Keratinocyte (primary cell): ENCODE data around the gene SHANK1. TPM values are rescaled to one million over a fixed set of nuclear protein-coding genes. Genes with fewer than 3 reads are reported as not detected.

Experiments used
- DNase-seq: peaks from one replicate; pipeline ENCODE4 v3.0.0-alpha.2; 2011; ENCODE audit warnings: low read depth, missing footprints, low spot score
- FAIRE-seq: peaks from 2 replicates; lab custom pipeline; 2011; peaks lifted over from hg19 to GRCh38; lab: Jason Lieb, UNC
- H2AFZ ChIP-seq: 2 replicates; pipeline ENCODE4 v1.6.0; 2012; ENCODE audit warnings: low read length, control low read depth, inconsistent platforms; ENCODE audit not compliant: control insufficient read depth
- H3K27ac ChIP-seq: 2 replicates; pipeline ENCODE4 v1.5.1; 2011; ENCODE audit warnings: low read length; ENCODE audit not compliant: control insufficient read depth, insufficient read depth
- H3K27me3 ChIP-seq: 3 replicates; pipeline ENCODE4 v1.6.0; 2011; ENCODE audit warnings: low read length; ENCODE audit not compliant: control insufficient read depth, insufficient read depth; ENCODE audit errors: extremely low read depth
- H3K36me3 ChIP-seq, 2 experiments: 2 replicates in 1 of 2; 3 replicates in 1 of 2; pipeline ENCODE4 v1.5.1; 2011; ENCODE audit warnings: low read length in 2 of 2, mild to moderate bottlenecking in 1 of 2; ENCODE audit not compliant: control insufficient read depth in 2 of 2, insufficient read depth in 2 of 2; ENCODE audit errors: extremely low read depth in 1 of 2
- H3K4me1 ChIP-seq: 3 replicates; pipeline ENCODE4 v1.5.1; 2011; ENCODE audit warnings: low read length; ENCODE audit not compliant: control insufficient read depth, insufficient read depth; ENCODE audit errors: extremely low read depth
- H3K4me2 ChIP-seq: 3 replicates; pipeline ENCODE4 v1.6.0; 2011; ENCODE audit warnings: low read depth, low read length; ENCODE audit not compliant: control insufficient read depth, insufficient read depth; ENCODE audit errors: extremely low read depth
- H3K4me3 ChIP-seq, 3 experiments: fragments of 200-600 bp in 1 of 3; sonication (generic) in 1 of 3; 2 replicates in 2 of 3; 3 replicates in 1 of 3; pipeline ENCODE4 v1.5.1; 2011 to 2016; ENCODE audit warnings: low read length in 3 of 3, mild to moderate bottlenecking in 3 of 3, control low read depth in 2 of 3, inconsistent platforms in 1 of 3, low read depth in 1 of 3, mixed read lengths in 1 of 3, mixed run types in 1 of 3, moderate library complexity in 1 of 3; ENCODE audit not compliant: control insufficient read depth in 2 of 3, insufficient read depth in 2 of 3; ENCODE audit errors: extremely low read depth in 1 of 3
- H3K79me2 ChIP-seq: 2 replicates; pipeline ENCODE4 v1.6.0; 2012; ENCODE audit warnings: low read length; ENCODE audit not compliant: control insufficient read depth, insufficient read depth
- H3K9ac ChIP-seq: 3 replicates; pipeline ENCODE4 v1.6.0; 2011; ENCODE audit warnings: low read length; ENCODE audit not compliant: control insufficient read depth, insufficient read depth; ENCODE audit errors: extremely low read depth
- H3K9me1 ChIP-seq: 3 replicates; pipeline ENCODE4 v1.6.0; 2011; ENCODE audit warnings: low read length; ENCODE audit not compliant: control insufficient read depth, insufficient read depth; ENCODE audit errors: extremely low read depth
- H3K9me3 ChIP-seq: 2 replicates; pipeline ENCODE4 v1.5.1; 2012; ENCODE audit warnings: low read depth, low read length; ENCODE audit not compliant: control insufficient read depth
- H4K20me1 ChIP-seq: 3 replicates; pipeline ENCODE4 v1.6.0; 2011; ENCODE audit warnings: low read length; ENCODE audit not compliant: control insufficient read depth, insufficient read depth; ENCODE audit errors: extremely low read depth
- EZH2 ChIP-seq: IDR thresholded peaks from one replicate; pipeline ENCODE4 v1.6.1; 2012; ENCODE audit warnings: inconsistent platforms, mild to moderate bottlenecking, low read length, moderate library complexity
- dilution Hi-C: fragments of 300-500 bp; cut with MboI; formaldehyde crosslinking; loops from one replicate; pipeline ENCODE4 v1.7.0; 2020; ENCODE audit warnings: low sequenced_read_pairs; ENCODE audit not compliant: extremely low pct_ligation_motif_present
- polyA plus RNA-seq, 5 experiments: library from polyadenylated mRNA; depleted of rRNA in 3 of 5; stranded (reverse) in 3 of 5; stranded (forward) in 1 of 5; unstranded in 1 of 5; fragments of >200 nt; gene quantifications; 1 replicate in 1 of 5; 2 replicates in 3 of 5; 3 replicates in 1 of 5; pipeline versions ENCODE4 v1.2.1 to v1.2.3, GENCODE V29; 2011 to 2012; ENCODE audit warnings: missing spikeins in 2 of 5, low read depth in 1 of 5, low replicate concordance in 1 of 5
- TF ChIP-seq, protein P1 (sequence below), 3 experiments: IDR thresholded peaks in 1 of 3; conservative IDR thresholded peaks in 1 of 3; optimal IDR thresholded peaks in 1 of 3; 2 replicates in 2 of 3; 3 replicates in 1 of 3; pipeline versions ENCODE3 to v1.5.1; 2011; ENCODE audit warnings: low read length in 3 of 3, mild to moderate bottlenecking in 3 of 3, moderate library complexity in 2 of 3, control low read depth in 1 of 3, inconsistent platforms in 1 of 3; ENCODE audit not compliant: insufficient read depth in 2 of 3; ENCODE audit errors: extremely low read depth in 1 of 3

SHANK1 gene
- polyA plus RNA-seq, 1 donor (not counting 4 experiments of a cell fraction or from before 2014, with no cell fraction given), result 0.51 TPM

GRCh38 chr19:50720181-50720920 is 749 bp upstream of the SHANK1 start:
- H3K9ac ChIP-seq, result no peak overlapping the region
- H3K9me3 ChIP-seq, result no peaks in the 10 kb centered on the region
- FAIRE-seq (no peak), DNase-seq (no peak)
- H3K9me1 ChIP-seq, result no peaks in the 10 kb centered on the region
- H3K27ac ChIP-seq, result no peak overlapping the region
- TF ChIP-seq, protein P1, sequence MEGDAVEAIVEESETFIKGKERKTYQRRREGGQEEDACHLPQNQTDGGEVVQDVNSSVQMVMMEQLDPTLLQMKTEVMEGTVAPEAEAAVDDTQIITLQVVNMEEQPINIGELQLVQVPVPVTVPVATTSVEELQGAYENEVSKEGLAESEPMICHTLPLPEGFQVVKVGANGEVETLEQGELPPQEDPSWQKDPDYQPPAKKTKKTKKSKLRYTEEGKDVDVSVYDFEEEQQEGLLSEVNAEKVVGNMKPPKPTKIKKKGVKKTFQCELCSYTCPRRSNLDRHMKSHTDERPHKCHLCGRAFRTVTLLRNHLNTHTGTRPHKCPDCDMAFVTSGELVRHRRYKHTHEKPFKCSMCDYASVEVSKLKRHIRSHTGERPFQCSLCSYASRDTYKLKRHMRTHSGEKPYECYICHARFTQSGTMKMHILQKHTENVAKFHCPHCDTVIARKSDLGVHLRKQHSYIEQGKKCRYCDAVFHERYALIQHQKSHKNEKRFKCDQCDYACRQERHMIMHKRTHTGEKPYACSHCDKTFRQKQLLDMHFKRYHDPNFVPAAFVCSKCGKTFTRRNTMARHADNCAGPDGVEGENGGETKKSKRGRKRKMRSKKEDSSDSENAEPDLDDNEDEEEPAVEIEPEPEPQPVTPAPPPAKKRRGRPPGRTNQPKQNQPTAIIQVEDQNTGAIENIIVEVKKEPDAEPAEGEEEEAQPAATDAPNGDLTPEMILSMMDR (optimal IDR thresholded peaks at IDR 0.05 in 1 of 3, IDR thresholded peaks at IDR 0.05 in 1 of 3, conservative IDR thresholded peaks at IDR 0.05 in 1 of 3; ENCODE audit: extremely low read depth in 1 of 3, insufficient read depth in 2 of 3, low read length in 3 of 3), result no peak
- no peak for TF ChIP-seq EZH2
- peak overlapping the region; percentile 22 for H3K4me2 ChIP-seq
- H3K79me2 ChIP-seq, result no peaks in the 10 kb centered on the region
- no peaks in the 10 kb centered on the region for H3K36me3 ChIP-seq
- H2AFZ ChIP-seq, result no peak overlapping the region
- peaks cover 35% of the 10 kb centered on the region for H3K27me3 ChIP-seq
- dilution Hi-C loops, result no loop called here
- peaks cover 10% of the 10 kb centered on the region for H3K4me1 ChIP-seq
- no peak overlapping the region for H3K4me3 ChIP-seq
- H4K20me1 ChIP-seq, result peaks cover 4% of the 10 kb centered on the region

DNA sequence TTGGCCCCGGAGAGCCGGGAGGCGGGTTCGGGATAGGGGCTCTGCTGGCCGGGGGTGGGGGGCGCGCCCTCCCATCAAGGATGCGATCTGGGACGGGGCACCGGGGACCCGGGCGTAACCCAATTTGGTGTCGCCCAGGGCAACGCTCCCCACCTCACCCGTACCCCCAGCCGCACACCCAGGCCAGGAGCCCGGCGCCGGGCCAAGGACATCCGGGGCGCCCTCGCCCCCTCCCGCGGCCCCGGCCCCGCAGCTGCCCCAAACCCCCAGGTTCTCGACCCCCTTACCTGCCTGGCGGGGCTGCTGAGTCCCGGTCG is 525 bp downstream of the SHANK1 start:
- DNase-seq (no peak), FAIRE-seq (no peak)
- Histone ChIP-seq H3K4me2 (no peak overlapping the region), H2AFZ (no peak overlapping the region), H3K79me2 (no peaks in the 10 kb centered on the region), H3K27ac (no peak overlapping the region), H3K36me3 (no peaks in the 10 kb centered on the region), H3K4me1 (peaks cover 7% of the 10 kb centered on the region), H3K27me3 (peaks cover 32% of the 10 kb centered on the region), H3K9ac (no peak overlapping the region), H3K9me3 (no peaks in the 10 kb centered on the region), H4K20me1 (peaks cover 4% of the 10 kb centered on the region), H3K9me1 (no peaks in the 10 kb centered on the region), H3K4me3 (peak overlapping the region in 1 of 3 experiments; percentile 32)
- dilution Hi-C loops, result no loop called here
- TF ChIP-seq EZH2, result no peak
- TF ChIP-seq, protein P1 (optimal IDR thresholded peaks at IDR 0.05 in 1 of 3, IDR thresholded peaks at IDR 0.05 in 1 of 3, conservative IDR thresholded peaks at IDR 0.05 in 1 of 3; ENCODE audit: extremely low read depth in 1 of 3, insufficient read depth in 2 of 3, low read length in 3 of 3), result no peak
